NT2/D1 (cell line): ENCODE data around the gene RIMS4.

Experiments used
- SUZ12 ChIP-seq: IDR thresholded peaks from 2 replicates; pipeline ENCODE4 v1.6.1; 2011; ENCODE audit not compliant: insufficient read length, insufficient read depth; ENCODE audit errors: extremely low read depth
- YY1 ChIP-seq: IDR thresholded peaks from 2 replicates; pipeline ENCODE4 v1.6.1; 2011; ENCODE audit not compliant: insufficient read length, insufficient read depth

- TF ChIP-seq SUZ12 (no peak), YY1 (no peak)
These were observed 89.7 kb downstream of the RIMS4 start for GRCh38 chr20:44720621-44720996.
